HG03097 (cell line): ENCODE results near the gene CYP4F8.

Source experiments
- ATAC-seq: cut with Tn5 transposase; IDR thresholded peaks from one replicate; pipeline ENCODE4 v1.9.1; 2021; ENCODE audit not compliant: unreplicated experiment, low FRiP score

The CYP4F8 gene

GRCh38 chr19:15615526-15615925, 508 bp downstream of the CYP4F8 start:
- no peak for ATAC-seq

GRCh38 chr19:15616183-15616582, 1.2 kb downstream of the CYP4F8 start:
- no peak for ATAC-seq

- no peak for ATAC-seq
Measured at GRCh38 chr19:15616627-15617270, 1.7 kb downstream of the CYP4F8 start.

GRCh38 chr19:15618321-15618720, 3.3 kb downstream of the CYP4F8 start:
- ATAC-seq = no peak

- no peak for ATAC-seq
Measured at GRCh38 chr19:15621801-15622200, 6.8 kb downstream of the CYP4F8 start.

- no peak for ATAC-seq
Measured at GRCh38 chr19:15622991-15623390, 8.0 kb downstream of the CYP4F8 start.

GRCh38 chr19:15623711-15624318, 8.8 kb downstream of the CYP4F8 start:
- ATAC-seq = no peak

- ATAC-seq = no peak
Measured at GRCh38 chr19:15628236-15629002, 13.4 kb downstream of the CYP4F8 start.

GRCh38 chr19:15629003-15629880, 14.2 kb downstream of the CYP4F8 start:
- no peak for ATAC-seq

GRCh38 chr19:15631817-15632216, 16.8 kb downstream of the CYP4F8 start:
- no peak for ATAC-seq

- no peak for ATAC-seq
Measured at GRCh38 chr19:15633082-15633835, 18.2 kb downstream of the CYP4F8 start.

GRCh38 chr19:15634105-15634504, 19.1 kb downstream of the CYP4F8 start:
- no peak for ATAC-seq

- no peak for ATAC-seq
Measured at GRCh38 chr19:15635016-15635805, 20.2 kb downstream of the CYP4F8 start.

GRCh38 chr19:15636026-15636425, 21.0 kb downstream of the CYP4F8 start:
- no peak for ATAC-seq

GRCh38 chr19:15639596-15639995, 24.6 kb downstream of the CYP4F8 start:
- ATAC-seq = no peak

GRCh38 chr19:15640294-15640903, 25.4 kb downstream of the CYP4F8 start, which contains the start of gene CYP4F3:
TSS of gene CYP4F3 (plus strand) at chr19:15640897. CDS start at chr19:15641416, 519 bp downstream.
- no peak for ATAC-seq

- no peak for ATAC-seq
Measured at GRCh38 chr19:15640904-15641597, 26.0 kb downstream of the CYP4F8 start.

- ATAC-seq = no peak
Measured at GRCh38 chr19:15641901-15642491, 27.0 kb downstream of the CYP4F8 start.
